ENCODE results near the gene TBPL2.
"Not testable (repeated sequence)": the region's sequence is repeated elsewhere in the genome, so short reads cannot be mapped to it uniquely, and the experiment has no call there.

The TBPL2 gene

GRCh38 chr14:55438066-55438683, 2.2 kb downstream of the TBPL2 start:
- DNase-seq: peak; percentile 59

GRCh38 chr14:55436931-55437330, 3.5 kb downstream of the TBPL2 start:
- DNase-seq: no peak

- DNase-seq: no peak
Observed at GRCh38 chr14:55436519-55436918, 3.9 kb downstream of the TBPL2 start.

- no peak for DNase-seq
Observed at GRCh38 chr14:55434805-55435174, 5.6 kb downstream of the TBPL2 start.

- no peak for DNase-seq
Observed at GRCh38 chr14:55433880-55434804, 6.3 kb downstream of the TBPL2 start.

GRCh38 chr14:55432628-55433027, 7.8 kb downstream of the TBPL2 start:
- no peak for DNase-seq

GRCh38 chr14:55430024-55430690, 10.3 kb downstream of the TBPL2 start:
- peak; percentile 70 for DNase-seq

GRCh38 chr14:55427439-55427838, 13.0 kb downstream of the TBPL2 start:
- no peak for DNase-seq

- DNase-seq: no peak
Observed at GRCh38 chr14:55426891-55427290, 13.5 kb downstream of the TBPL2 start.

- DNase-seq: peak; percentile 15
Observed at GRCh38 chr14:55425091-55425490, 15.3 kb downstream of the TBPL2 start.

- DNase-seq: no peak
Observed at GRCh38 chr14:55423969-55424368, 16.4 kb downstream of the TBPL2 start.

GRCh38 chr14:55422338-55422737, 18.1 kb downstream of the TBPL2 start:
- not testable (repeated sequence) for DNase-seq

- no peak for DNase-seq
Observed at GRCh38 chr14:55419663-55420062, 20.8 kb downstream of the TBPL2 start.

GRCh38 chr14:55418411-55418810, 22.0 kb downstream of the TBPL2 start:
- peak; percentile 28 for DNase-seq

- no peak for DNase-seq
Observed at GRCh38 chr14:55417955-55418354, 22.5 kb downstream of the TBPL2 start.

- peak; percentile 32 for DNase-seq
Observed at GRCh38 chr14:55416866-55417265, 23.6 kb downstream of the TBPL2 start.

- DNase-seq: no peak
Observed at GRCh38 chr14:55414551-55414950, 25.9 kb downstream of the TBPL2 start.

GRCh38 chr14:55412676-55413075, 27.7 kb downstream of the TBPL2 start:
- no peak for DNase-seq

- DNase-seq: peak; percentile 83
Observed at GRCh38 chr14:55411426-55412389, 28.7 kb downstream of the TBPL2 start, which contains the start of gene ATG14. TSS of gene ATG14 (minus strand) at chr14:55411830. CDS start at chr14:55411822, 8 bp downstream.

GRCh38 chr14:55410876-55411275, 29.5 kb downstream of the TBPL2 start:
- DNase-seq: no peak

- DNase-seq: no peak
Observed at GRCh38 chr14:55404173-55404854, 36.1 kb downstream of the TBPL2 start.

- DNase-seq: no peak
Observed at GRCh38 chr14:55401751-55402150, 38.7 kb downstream of the TBPL2 start.

All from EL (cell line).